Panc1 (cell line): ENCODE measurements around the gene HCN1.

Experiments
- CTCF ChIP-seq: fragments of 450-650 bp; IDR thresholded peaks from 2 replicates; pipeline ENCODE4 v1.5.1; 2017; ENCODE audit warnings: mild to moderate bottlenecking
- REST ChIP-seq, 2 experiments: IDR thresholded peaks; 2 replicates each; pipeline ENCODE4 v1.6.1; 2011 to 2012; ENCODE audit warnings: low read depth in 2 of 2, control low read depth in 1 of 2, low read length in 1 of 2, mild to moderate bottlenecking in 1 of 2, moderate library complexity in 1 of 2; ENCODE audit not compliant: insufficient read depth in 1 of 2

- TF ChIP-seq CTCF (no peak), REST (IDR thresholded peaks at IDR 0.05; ENCODE audit: insufficient read depth in 1 of 2, low read depth in 2 of 2, low read length in 1 of 2) (no peak)
These were observed 211.4 kb downstream of the HCN1 start for GRCh38 chr5:45484781-45485180.
